Pancreas (tissue), 10 donors: ENCODE measurements around the gene OR5J2. TPM values are rescaled to one million over a fixed set of nuclear protein-coding genes. Genes with fewer than 3 reads are reported as not detected.
A peak's percentile ranks its signal among the peaks of the same experiment; 100 is the strongest.
"Not testable (repeated sequence)": the region's sequence is repeated elsewhere in the genome, so short reads cannot be mapped to it uniquely, and the experiment has no call there.

Experiments used
- ATAC-seq, 4 donors: fragments of 200-7000 bp; cut with Tn5 transposase; one replicate each; pipeline versions ENCODE4 v1.8.0 to v1.9.1; 2020; ENCODE audit warnings: mild to moderate bottlenecking in 4 of 4, moderate library complexity in 4 of 4
- DNase-seq, 6 donors: peaks; one replicate each; pipeline ENCODE4 v3.0.0-alpha.2; 2020
- FAIRE-seq: peaks from 2 replicates; lab custom pipeline; 2012; peaks lifted over from hg19 to GRCh38; lab: Jason Lieb, UNC
- H3K27ac ChIP-seq, 4 donors: fragments of 200-600 bp; sonication (generic); 1 replicate in 3 of 4; 2 replicates in 1 of 4; pipeline versions ENCODE4 v1.5.0 to v1.8.0; 2020
- H3K27me3 ChIP-seq, 4 donors: fragments of 200-600 bp; one replicate each; pipeline ENCODE4 v1.8.0; 2021
- H3K36me3 ChIP-seq, 3 donors: fragments of 200-600 bp; sonication (generic) in 1 of 3; one replicate each; pipeline versions ENCODE4 v1.5.0 to v1.8.0; 2020 to 2021
- H3K4me1 ChIP-seq, 3 donors: fragments of 200-600 bp; one replicate each; pipeline ENCODE4 v1.8.0; 2021
- H3K4me3 ChIP-seq, 4 donors: fragments of 200-600 bp; sonication (generic) in 2 of 4; one replicate each; pipeline versions ENCODE4 v1.5.0 to v1.8.0; 2020 to 2021
- H3K9me3 ChIP-seq, 4 donors: fragments of 200-600 bp; one replicate each; pipeline ENCODE4 v1.8.0; 2021
- CTCF ChIP-seq, 4 donors: fragments of 200-600 bp; sonication (generic) in 3 of 4; IDR thresholded peaks; one replicate each; pipeline versions ENCODE4 v1.5.0 to v1.8.0; 2021; ENCODE audit warnings: antibody characterized with exemption in 4 of 4
- WGBS, 2 donors: extraction: QIAGEN DNeasy Blood & Tissue Kit; methylation state at CpG; one replicate each; pipeline ENCODE4 v1.1.7; 2013; 5-methylcytosine and 5-hydroxymethylcytosine counted together
- intact Hi-C, 3 donors: fragments of 100-400 bp; cut with DNase I; formaldehyde crosslinking; loops; one replicate each; pipeline versions ENCODE4 v1.11.1 to v1.14.2; 2022
- polyA plus RNA-seq, 2 donors: library from polyadenylated mRNA; stranded (reverse); fragments of 200-250 nt; gene quantifications; one replicate each; pipeline ENCODE4 v1.2.3, GENCODE V29; 2013
- total RNA-seq, 6 donors: library from RNA; stranded (reverse); fragmentation: NEBNext Ultra II Directional in 4 of 6; extraction: Animal tissue kit (Norgen Biotek cat#: 25700) in 4 of 6; gene quantifications; one replicate each; pipeline versions ENCODE4 v1.2.1 to v1.2.4, GENCODE V29; 2021 to 2023
- donor health status: healthy with polysubstance abuse.
- donor health status: DM: no; HTN: no; CAD: no; lungs with moderate emphysema.
- donor health status: DM: no; HTN: no; CAD: no.
- donor health status: control.
- donor health status: control.
- donor health status: Bipolar disorder and iron deficiency.
- donor health status: DM: yes; HTN: yes; CAD: no.
- donor health status: DM: no; HTN: no; CAD: no.
- donor health status: DM: no; HTN: no; CAD: no.
- donor health status: DM: yes; HTN: yes; CAD: no.

OR5J2 gene
- total RNA-seq, result not detected
- not detected for polyA plus RNA-seq

- no peaks in the 10 kb centered on the region for H3K4me1 ChIP-seq
- ATAC-seq, result no peak
- intact Hi-C loops, result no loop called here
- no peak within 1 kb of the TSS for H3K27ac ChIP-seq
- TF ChIP-seq CTCF (IDR thresholded peaks at IDR 0.05), result no peak
- no peak for FAIRE-seq
- no peak for DNase-seq
- no peaks in the 10 kb centered on the region for H3K36me3 ChIP-seq
- WGBS, 2 donors, result 55 to 57% methylated on average over 1 of the region's 1 CpG
- no peaks in the 10 kb centered on the region for H3K9me3 ChIP-seq
- no peak within 1 kb of the TSS for H3K4me3 ChIP-seq
- no peaks in the 10 kb centered on the region for H3K27me3 ChIP-seq
Observed at GRCh38 chr11:56176318-56176717, at the start of gene OR5J2. TSS of gene OR5J2 (plus strand) at chr11:56176618. CDS start at chr11:56176618, 0 bp downstream.

- no peak for FAIRE-seq
- no peak for ATAC-seq
- Histone ChIP-seq H3K9me3 (no peaks in the 10 kb centered on the region), H3K27ac (no peak within 1 kb of the TSS), H3K36me3 (no peaks in the 10 kb centered on the region), H3K4me1 (no peaks in the 10 kb centered on the region), H3K4me3 (no peak within 1 kb of the TSS), H3K27me3 (no peaks in the 10 kb centered on the region)
- no peak for TF ChIP-seq CTCF (IDR thresholded peaks at IDR 0.05)
- no peak for DNase-seq
- intact Hi-C loops, result no loop called here
Observed at GRCh38 chr11:56140151-56140661, 36.2 kb upstream of the OR5J2 start, which contains the start of gene OR8J3. TSS of gene OR8J3 (minus strand) at chr11:56140201. CDS start at chr11:56137718, 2,483 bp downstream.

- intact Hi-C loops, H3K36me3 ChIP-seq, FAIRE-seq, H3K4me3 ChIP-seq, H3K4me1 ChIP-seq, H3K27ac ChIP-seq, H3K27me3 ChIP-seq, ATAC-seq, H3K9me3 ChIP-seq: not testable (repeated sequence)
- peak in 1 of 6 donors; percentile 40 for DNase-seq
- 89 to 90% methylated on average over 22 to 28 of the region's 30 CpGs for WGBS, 2 donors
Observed at GRCh38 chr11:56143681-56144080, 32.7 kb upstream of the OR5J2 start.

GRCh38 chr11:56151376-56151775, 25.0 kb upstream of the OR5J2 start:
- Histone ChIP-seq H3K4me1 (no peaks in the 10 kb centered on the region), H3K27me3 (no peaks in the 10 kb centered on the region), H3K27ac (no peak overlapping the region), H3K9me3 (no peaks in the 10 kb centered on the region), H3K4me3 (no peak overlapping the region), H3K36me3 (no peaks in the 10 kb centered on the region)
- intact Hi-C loops, result no loop called here
- ATAC-seq (no peak), DNase-seq (no peak), FAIRE-seq (no peak)
- no peak for TF ChIP-seq CTCF (IDR thresholded peaks at IDR 0.05)
- WGBS, 2 donors, result 54 to 67% methylated on average over 1 of the region's 1 CpG

GRCh38 chr11:56152333-56152732, 24.1 kb upstream of the OR5J2 start:
- no peaks in the 10 kb centered on the region for H3K4me1 ChIP-seq
- no peaks in the 10 kb centered on the region for H3K36me3 ChIP-seq
- no peak overlapping the region for H3K4me3 ChIP-seq
- no peak overlapping the region for H3K27ac ChIP-seq
- TF ChIP-seq CTCF (IDR thresholded peaks at IDR 0.05), result no peak
- intact Hi-C loops, result no loop called here
- no peaks in the 10 kb centered on the region for H3K27me3 ChIP-seq
- 80 to 88% methylated on average over 15 of the region's 15 CpGs for WGBS, 2 donors
- ATAC-seq, result no peak
- peak in 1 of 6 donors; percentile 42 for DNase-seq
- FAIRE-seq, result no peak
- H3K9me3 ChIP-seq, result no peaks in the 10 kb centered on the region
